ENCODE results near the gene E2F1.

E2F1 gene, protein sequence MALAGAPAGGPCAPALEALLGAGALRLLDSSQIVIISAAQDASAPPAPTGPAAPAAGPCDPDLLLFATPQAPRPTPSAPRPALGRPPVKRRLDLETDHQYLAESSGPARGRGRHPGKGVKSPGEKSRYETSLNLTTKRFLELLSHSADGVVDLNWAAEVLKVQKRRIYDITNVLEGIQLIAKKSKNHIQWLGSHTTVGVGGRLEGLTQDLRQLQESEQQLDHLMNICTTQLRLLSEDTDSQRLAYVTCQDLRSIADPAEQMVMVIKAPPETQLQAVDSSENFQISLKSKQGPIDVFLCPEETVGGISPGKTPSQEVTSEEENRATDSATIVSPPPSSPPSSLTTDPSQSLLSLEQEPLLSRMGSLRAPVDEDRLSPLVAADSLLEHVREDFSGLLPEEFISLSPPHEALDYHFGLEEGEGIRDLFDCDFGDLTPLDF

DNA sequence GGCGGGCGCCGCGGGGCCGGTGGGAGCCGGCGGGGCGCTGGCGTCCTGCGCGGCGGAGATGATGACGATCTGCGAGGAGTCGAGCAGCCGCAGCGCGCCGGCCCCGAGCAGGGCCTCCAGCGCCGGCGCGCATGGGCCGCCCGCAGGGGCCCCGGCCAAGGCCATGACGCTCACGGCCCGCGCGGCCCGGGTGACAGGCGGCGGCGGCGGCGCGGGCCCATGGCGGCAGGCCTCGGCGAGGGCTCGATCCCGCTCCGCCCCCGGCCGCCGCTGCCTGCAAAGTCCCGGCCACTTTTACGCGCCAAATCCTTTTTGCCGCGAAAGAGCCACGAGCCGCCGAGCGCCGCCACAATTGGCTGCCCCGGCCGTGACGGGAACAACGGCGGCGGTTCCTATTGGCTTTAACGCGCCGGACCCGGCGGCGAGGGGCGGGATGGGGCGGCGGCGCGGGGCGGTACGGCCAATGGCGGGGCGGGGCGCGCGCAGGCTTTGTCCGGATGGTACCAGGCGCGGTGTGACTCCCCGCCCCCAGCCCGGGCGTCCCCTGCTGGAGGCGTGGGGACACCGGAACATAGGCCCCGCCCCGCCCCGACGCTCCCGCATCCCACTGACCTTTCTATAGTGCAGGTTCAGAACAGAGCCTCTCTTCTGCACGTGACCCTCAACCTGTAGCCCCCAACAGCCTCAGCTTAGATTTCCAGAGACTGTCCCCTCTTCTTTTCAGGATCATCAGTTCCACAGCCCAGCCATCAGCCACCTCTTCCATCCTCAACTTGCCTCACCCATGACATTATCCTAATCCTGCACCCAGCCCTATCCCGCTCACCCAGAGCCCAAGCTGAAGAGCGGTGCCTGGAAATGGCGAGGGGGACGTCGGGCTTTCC, at the start of gene E2F1:
Gene E2F1, minus strand, starts transcription at position 286 of the 884 bp plus-strand sequence. Its CDS starts 121 bp downstream, at position 165.
- peak; percentile 91 to 96 (median 95) for DNase-seq (ENCODE audit: low read depth in 2 of 3, low spot score in 1 of 3)

DNA sequence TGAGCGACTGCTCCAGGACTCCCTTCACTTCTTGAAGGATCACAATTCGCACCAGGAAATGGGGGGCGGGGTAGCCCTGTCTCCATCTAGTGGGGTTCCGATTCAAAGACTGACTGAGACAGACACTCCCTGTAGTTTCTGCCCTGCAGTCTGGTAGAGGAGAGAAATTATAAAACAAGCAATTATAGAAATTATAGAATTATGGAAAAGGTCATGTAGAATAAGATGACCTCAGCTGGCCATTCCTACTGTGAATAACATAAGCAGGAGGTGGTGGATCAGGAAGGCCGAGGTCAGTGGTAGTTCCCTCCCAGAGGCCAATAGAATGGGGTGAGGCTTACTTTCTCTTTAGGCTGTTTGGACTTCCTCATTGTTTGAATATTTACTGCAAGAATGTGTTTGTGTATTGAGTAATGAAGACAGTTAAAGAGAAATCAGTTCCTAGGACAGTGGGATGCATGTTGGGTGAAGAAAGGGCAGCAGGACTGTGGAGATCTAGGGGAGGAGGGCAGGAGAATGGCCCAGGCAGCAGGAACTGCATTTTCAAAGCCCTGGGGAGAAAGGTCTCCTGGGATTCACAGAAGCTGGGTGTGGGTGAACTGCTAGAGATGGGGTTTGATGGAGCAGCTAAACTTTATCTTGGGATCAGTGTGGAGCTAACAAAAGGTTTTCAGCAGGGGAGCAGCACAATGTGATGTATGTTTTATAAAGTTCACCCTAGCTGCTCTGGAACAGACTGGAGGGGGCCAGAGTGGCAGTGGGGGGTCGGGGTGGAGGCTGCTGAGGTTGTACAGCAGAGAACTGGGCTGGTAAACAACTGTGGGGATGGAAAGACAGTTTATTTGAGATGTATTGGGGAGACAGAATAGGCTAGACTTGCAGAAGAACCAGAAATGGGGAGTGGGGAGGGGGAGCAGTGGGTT, 47.7 kb upstream of the E2F1 start:
- DNase-seq (ENCODE audit: low read depth in 2 of 3, low spot score in 1 of 3): no peak

GRCh38 chr20:33732166-33732970, 46.2 kb upstream of the E2F1 start:
- peak; percentile 60 to 75 (median 61) for DNase-seq (ENCODE audit: low read depth in 2 of 3, low spot score in 1 of 3)

DNA sequence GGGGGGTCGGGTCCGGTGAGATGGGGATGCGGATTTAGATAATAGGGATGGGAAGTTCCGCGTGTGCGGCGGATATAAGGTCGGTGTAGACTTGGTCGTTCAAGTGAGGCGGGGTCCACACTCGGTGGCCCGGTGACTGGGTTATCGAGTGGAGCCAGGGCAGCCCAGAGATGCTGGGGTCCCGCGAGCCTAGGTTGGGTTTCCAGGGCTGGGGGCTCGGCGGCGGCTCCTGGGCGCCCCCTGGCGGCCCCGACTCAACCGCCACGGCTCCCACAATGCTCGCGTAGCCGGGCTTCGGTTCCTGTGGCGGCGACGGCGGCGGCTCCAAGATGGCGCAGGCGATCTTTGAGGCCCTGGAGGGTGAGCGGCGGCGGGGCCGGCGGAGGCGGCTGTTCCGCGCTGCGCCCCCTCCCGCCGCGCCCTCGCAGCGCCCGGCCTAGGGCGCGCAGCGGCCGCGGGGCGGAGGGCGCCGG, 45.5 kb upstream of the E2F1 start, which contains the start of gene ZNF341:
Gene ZNF341, plus strand, starts transcription at position 304 of the 473 bp plus-strand sequence. Its CDS starts 26 bp downstream, at position 330.
- peak; percentile 80 to 85 (median 82) for DNase-seq (ENCODE audit: low read depth in 2 of 3, low spot score in 1 of 3)

GRCh38 chr20:33730946-33731692, 44.9 kb upstream of the E2F1 start:
- no peak for DNase-seq (ENCODE audit: low read depth in 2 of 3, low spot score in 1 of 3)

GRCh38 chr20:33729101-33729500, 42.9 kb upstream of the E2F1 start:
- DNase-seq (ENCODE audit: low read depth in 2 of 3, low spot score in 1 of 3): no peak

DNA sequence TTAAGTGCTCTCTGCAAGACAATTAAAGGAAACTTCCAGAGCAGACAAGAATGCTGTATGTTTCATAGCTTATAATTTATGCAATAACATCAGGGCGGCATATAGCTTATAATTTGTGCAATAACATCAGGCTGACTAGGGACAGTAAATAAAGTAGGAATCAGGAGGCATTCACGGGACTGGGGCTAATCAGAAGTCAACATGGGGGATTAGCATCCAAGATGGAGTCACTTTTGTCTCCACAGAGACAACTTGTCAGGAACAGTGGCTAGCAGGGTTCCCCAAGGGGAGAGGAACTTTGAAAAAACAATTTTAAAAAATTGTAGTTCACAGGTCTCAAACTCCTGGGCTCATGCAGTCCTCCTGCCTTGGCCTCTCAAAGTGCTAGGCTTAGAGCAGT, 42.3 kb upstream of the E2F1 start:
- no peak for DNase-seq (ENCODE audit: low read depth in 2 of 3, low spot score in 1 of 3)

DNA sequence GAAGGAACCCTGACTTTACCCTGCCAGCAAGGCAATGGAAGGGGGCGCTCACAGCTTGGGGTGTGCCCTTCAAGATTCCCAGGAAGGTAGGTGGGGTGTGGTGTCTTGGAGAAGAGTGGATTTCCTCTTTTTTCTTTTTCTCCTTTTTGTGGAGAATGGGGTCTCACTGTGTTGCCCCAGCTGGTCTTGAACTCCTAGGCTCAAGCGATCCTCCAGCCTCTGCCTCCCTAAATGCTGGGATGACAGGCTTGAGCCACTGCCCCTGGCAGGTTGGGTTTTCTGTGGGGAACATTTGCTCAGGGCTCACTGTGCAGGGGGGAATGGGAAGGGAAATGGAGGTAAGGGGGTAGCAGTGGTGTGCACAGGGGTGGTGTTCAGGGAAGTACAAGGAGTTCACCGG, 41.6 kb upstream of the E2F1 start:
- DNase-seq (ENCODE audit: low read depth in 2 of 3, low spot score in 1 of 3): no peak

GRCh38 chr20:33727115-33727479, 40.9 kb upstream of the E2F1 start:
- DNase-seq (ENCODE audit: low read depth in 2 of 3, low spot score in 1 of 3): no peak

- DNase-seq (ENCODE audit: low read depth in 2 of 3, low spot score in 1 of 3): no peak
These were observed 39.6 kb upstream of the E2F1 start for GRCh38 chr20:33725607-33726264.

DNA sequence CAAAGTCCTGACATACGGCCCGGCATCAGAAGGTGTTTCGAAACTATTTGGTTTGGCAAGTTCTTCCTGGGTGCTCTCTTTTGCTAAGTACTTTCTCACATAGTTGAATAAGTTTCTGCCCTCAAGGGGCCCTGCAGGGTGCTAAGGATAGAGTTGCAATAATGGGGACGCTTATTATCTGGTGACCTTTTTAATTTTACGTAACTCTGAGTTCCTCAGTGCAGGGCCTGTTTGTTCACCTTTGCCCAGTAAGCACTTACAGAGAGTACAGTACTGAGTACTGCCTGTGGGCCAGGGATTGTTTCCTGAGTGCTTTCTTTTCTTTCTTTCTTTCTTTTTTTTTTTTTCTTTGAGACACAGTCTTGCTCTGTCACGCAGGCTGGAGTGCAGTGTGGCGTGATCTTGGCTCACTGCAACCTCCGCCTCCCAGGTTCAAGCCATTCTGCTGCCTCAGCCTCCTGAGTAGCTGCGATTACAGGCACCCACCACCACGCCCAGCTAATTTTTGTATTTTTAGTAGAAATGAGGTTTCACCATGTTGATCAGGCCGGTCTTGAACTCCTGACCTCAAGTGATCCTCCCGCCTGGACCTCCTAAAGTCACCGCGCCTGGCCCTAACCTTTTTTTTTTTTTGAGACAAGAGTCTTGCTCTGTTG, 38.4 kb upstream of the E2F1 start:
- no peak for DNase-seq (ENCODE audit: low read depth in 2 of 3, low spot score in 1 of 3)

- DNase-seq (ENCODE audit: low read depth in 2 of 3, low spot score in 1 of 3): no peak
These were observed 35.4 kb upstream of the E2F1 start for GRCh38 chr20:33721391-33722140.

DNA sequence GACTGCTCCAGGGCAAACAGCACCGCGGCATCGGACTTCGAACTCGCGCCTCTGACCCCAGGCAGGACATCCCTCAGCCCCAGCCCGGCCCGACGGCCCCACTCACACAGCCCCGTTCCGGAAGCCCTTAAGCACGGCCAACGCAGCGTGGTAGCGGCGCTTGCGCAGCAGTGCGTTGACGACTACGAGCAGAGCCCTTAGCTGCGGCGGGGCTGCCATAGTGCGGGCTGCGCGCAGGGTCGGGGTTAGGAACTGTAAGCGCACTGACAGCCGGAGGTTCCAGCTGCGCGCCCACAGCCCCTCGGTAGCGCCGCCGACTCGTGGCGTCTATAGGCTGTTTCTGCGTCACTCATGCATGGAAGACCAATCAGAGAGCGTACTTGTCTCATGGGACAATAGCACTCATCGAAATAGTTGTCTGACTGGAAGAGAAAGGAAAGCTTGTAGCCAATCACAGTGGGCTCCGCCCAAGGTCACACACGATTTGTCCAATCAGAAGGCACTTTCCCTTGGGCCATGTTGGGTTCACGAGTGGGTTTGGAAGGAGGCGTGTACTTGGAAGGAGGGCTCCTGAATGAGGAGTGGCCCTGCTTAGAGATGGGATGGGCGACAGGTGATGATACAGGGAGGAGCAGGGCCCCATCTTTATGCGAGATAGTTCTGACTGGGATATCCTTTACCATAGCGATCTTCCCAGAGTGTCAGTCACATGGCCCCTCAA, 34.0 kb upstream of the E2F1 start, which contains the start of gene PXMP4:
Gene PXMP4, minus strand, starts transcription at position 322 of the 721 bp plus-strand sequence. Its CDS starts 103 bp downstream, at position 219.
- DNase-seq (ENCODE audit: low read depth in 2 of 3, low spot score in 1 of 3): peak; percentile 78 to 83 (median 79)

DNA sequence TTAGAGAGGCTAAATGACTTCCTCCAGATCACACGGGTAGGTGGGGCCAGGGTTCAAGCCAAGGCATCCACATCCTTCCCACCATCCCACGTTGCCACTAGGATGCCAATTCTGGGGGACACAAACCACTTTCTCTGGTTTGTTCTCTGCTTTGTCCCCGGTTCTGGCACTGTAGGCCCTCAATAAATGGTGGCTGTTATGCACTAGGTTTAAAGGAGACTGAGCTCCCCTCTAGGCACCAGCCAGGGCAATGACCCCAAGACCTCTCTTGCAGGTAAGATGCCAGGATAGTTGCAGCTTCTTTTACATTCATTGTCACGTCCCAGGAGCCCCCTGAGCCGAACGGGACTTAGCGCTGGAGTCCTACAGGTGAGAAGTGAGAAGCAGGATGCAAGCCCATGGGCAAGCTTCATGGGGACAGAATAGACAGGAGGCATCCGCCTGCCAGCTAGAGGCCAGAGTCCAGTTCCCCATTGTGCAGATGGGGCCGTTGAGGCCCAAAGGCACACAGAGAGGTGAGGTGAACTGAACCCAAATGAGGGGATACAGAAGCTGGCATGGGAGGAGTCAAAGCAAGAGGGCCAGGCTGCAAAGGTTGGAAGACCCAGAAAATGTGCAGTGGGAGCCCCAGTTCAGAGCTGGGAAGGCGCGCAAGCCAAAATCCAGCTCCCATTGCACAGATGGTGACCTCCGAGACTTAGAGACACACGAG, 33.2 kb upstream of the E2F1 start:
- DNase-seq (ENCODE audit: low read depth in 2 of 3, low spot score in 1 of 3): no peak

GRCh38 chr20:33716498-33716897, 30.3 kb upstream of the E2F1 start:
- DNase-seq (ENCODE audit: low read depth in 2 of 3, low spot score in 1 of 3): no peak

DNA sequence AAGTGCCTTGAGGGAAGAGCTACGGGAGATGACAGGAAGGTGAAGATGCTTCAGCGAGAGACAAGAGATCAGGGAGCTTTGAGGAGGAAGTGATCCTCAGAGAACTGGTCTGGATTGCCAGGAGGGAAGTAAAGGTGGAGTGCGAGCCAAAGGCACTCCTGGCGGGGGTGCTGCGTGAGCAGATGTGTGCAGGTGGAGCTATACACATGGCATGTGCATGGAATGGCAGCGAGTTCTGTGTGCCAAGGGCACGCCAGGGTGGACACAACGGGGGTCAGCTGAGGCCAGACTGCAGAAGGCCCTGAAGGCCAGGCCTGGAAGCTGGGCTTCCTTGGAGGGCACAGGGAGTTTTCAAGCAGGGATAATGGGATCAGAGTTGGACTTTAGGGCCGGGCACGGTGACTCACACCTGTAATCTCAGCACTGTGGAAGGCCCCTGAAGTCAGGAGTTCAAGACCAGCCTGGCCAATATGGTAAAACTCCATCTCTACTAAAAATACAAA, 27.7 kb upstream of the E2F1 start:
- no peak for DNase-seq (ENCODE audit: low read depth in 2 of 3, low spot score in 1 of 3)
